Sciatic nerve (tissue), 2 donors: ENCODE data around the gene GRID1. TPM values are rescaled to one million over a fixed set of nuclear protein-coding genes. Genes with fewer than 3 reads are reported as not detected.
"Not testable (repeated sequence)": the region's sequence is repeated elsewhere in the genome, so short reads cannot be mapped to it uniquely, and the experiment has no call there.

Experiments
- ATAC-seq: fragments of 200-7000 bp; cut with Tn5 transposase; one replicate; pipeline ENCODE4 v1.9.1; 2020; ENCODE audit warnings: mild to moderate bottlenecking, moderate library complexity
- DNase-seq: peaks from one replicate; pipeline ENCODE4 v3.0.0-alpha.2; 2020; ENCODE audit warnings: low spot score
- intact Hi-C: fragments of 100-400 bp; cut with DNase I; formaldehyde crosslinking; loops from one replicate; pipeline ENCODE4 v1.14.2; 2022
- total RNA-seq: library from RNA; stranded (reverse); fragmentation: NEBNext Ultra II Directional; extraction: Animal tissue kit (Norgen Biotek cat#: 25700); gene quantifications from one replicate; pipeline ENCODE4 v1.2.1, GENCODE V29; 2021
- donor health status: DM: no; HTN: no; CAD: no.
- donor health status: DM: no; HTN: no; CAD: no.

Gene GRID1
- total RNA-seq, 1 donor from 2014 or later: 15.4 TPM

DNA sequence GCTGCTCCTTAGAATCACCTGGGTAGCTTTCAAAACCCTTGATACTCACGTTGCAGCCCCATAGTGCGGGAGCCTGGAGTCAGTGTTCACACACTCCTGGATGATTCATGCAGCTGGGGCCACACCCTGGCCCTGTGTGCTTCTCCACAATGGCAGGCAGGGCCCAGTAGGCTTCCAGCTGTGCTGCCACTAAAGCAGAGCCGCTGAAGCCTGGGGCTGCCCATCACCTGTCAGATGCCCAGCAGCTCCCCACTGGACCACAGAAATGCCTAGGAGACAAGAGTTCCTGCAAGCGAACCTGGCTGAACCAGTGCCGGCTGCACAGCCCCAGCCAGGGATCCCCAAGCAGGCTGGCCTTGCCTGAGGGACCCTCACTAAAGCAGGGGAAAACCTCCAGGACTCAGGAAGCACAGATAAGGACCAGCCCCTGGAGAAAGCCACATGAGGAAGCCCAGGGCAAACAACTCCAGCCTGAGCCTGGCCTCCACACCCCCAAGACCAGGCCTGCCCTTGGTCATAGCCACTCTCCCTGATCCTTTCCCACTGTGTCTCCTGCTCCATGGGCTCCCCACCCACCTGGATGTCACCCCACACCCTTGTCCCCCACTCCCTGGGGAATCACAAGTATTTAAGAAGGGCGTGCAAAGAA is 111.9 kb downstream of the GRID1 start:
- DNase-seq: peak; percentile 32
- no peak for ATAC-seq

DNA sequence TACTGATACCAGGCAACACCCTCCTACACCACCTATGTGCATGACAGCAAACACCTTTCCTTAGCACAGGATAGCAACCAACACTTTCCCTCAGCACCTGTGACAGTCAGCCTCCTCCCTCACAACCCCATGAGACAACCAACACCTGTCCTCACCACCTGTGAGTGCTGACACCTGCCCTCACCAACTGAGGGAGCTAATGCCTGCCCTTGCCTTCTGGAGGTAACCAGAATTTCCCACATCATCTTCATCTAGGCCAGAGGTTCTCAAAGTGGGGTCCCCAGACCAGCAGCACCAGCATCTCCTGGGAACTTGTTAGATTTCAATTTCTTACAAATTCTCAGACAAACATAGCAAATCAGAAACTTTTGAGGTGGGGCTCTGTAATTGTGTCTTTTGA is 112.5 kb downstream of the GRID1 start:
- DNase-seq (no peak), ATAC-seq (no peak)
- intact Hi-C loops: no loop called here

More for the DNA sequence above, 111.9 kb downstream of the GRID1 start:
- intact Hi-C loops: no loop called here

DNA sequence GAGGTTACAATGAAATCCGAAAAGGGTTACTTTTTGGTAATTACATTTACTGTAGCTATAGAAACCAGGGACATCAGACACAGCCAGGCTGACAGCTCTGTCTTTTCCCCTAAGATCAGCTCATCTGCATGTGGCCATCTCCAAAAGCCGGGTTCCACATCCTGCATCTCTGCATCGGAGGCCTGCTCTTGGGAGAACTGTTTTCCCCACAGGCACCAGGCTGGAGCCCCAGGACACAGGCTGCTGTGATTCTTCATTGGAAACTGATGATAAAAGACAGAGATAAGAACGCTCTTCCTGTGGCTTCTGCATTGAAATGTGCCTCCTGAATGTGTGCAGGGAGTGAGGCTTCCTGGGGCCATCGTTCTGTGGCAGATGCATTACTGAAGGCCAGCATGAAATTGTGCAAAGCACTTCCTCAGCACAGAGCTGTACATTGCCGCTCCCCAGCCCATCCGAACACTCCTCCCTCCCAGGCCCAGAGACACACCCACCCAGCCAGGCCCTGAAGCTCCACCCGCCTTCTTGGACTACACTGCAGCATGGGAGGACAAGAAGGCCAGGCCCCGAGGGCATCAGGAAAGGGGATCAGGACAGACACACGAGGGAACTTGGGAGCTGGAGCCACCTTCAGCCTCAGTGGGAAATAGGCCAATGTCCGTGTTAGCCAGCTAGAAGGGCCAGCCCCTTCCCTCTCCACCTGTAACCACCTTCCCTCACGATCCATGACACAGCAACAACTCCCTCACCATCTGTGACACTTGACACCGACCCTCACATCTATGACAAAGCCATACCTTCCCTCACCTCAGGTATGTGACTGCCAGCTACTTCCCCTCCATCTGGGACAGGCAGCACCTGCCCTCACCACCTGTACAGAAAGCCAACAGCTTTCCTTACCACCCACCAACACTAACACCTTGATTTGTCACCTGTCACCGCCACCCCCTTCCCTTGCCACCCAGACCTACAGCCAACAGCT is 113.2 kb downstream of the GRID1 start:
- DNase-seq (peak; percentile 34), ATAC-seq (peak; percentile 54)
- intact Hi-C loops: no loop called here

DNA sequence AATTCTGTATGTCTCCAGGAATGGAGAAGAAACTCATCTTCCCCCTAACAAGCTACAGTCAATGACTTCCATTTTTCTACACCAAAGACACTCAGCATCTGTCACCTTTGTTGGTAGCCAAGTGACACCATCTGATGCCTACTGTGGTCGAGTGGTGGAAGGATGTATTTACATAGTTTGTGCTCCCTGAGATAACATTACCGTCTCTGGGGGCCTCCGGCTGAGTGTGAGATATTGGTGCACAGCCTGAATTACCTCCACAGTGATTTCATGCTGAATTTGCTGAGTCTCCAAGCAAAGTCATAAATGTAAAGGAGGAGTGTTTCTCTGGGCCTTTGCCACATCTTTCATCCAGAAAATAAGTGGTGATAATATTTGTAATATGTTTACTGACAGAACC is 114.0 kb downstream of the GRID1 start:
- no peak for DNase-seq
- intact Hi-C loops: no loop called here

DNA sequence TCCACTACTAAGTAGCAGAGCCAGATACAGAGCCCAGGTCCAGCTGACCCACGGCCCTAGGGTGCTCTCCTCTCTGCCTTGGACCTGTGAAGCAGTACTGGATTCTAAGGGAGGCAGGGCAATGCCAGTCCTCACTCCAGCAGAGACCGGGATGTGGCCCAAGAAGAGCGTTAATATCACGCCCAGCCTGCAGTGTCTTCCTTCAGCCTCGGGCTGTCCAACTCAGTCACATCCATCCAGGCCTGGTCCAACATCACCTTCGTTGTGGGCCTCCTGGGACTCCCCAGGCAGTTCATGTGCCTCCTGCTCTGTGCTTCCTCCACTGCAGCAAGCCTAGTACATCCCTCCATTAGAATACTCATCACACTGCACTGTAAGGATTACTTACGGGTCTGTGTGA is 114.5 kb downstream of the GRID1 start:
- intact Hi-C loops: no loop called here
- ATAC-seq (no peak), DNase-seq (peak; percentile 19)

More for the DNA sequence above, 114.0 kb downstream of the GRID1 start:
- ATAC-seq: no peak

DNA sequence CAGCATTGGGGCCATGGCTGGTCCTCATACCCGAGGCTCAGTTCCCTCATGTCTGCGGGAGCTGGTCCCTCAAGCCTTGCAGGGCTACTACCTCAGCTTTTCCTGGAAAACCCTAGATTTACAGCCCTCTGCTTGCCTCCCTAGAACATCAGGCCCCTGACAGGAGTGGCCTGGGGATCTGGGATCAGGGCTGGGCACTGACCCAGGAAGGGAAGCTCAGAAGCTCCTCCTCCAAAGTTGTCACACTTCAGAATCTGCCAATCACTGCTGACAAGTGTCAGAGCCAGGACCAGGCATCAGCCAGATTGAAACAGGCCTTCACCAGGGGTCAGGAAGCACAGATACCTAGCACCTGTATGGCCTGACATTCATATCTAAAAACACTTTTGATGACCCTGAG is 115.2 kb downstream of the GRID1 start:
- DNase-seq: no peak
- no peak for ATAC-seq
- intact Hi-C loops: no loop called here

DNA sequence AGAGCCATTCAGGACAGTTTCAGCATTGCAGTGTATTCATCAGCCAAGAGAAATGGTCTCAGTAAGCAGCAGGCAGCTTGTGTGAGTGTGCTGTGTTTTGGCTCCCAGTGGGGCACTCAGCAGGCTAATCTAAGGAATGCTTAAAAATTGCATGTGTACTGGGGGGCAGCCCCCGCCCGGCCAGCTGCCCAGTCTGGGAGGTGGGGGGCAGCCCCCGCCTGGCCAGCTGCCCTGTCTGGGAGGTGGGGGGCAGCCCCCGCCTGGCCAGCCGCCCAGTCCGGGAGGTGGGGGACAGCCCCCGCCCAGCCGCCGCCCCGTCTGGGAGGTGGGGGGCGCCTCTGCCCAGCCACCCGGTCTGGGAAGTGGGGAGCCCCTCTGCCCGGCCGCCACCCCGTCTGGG is 116.2 kb downstream of the GRID1 start:
- no peak for DNase-seq
- ATAC-seq: no peak
- intact Hi-C loops: no loop called here

DNA sequence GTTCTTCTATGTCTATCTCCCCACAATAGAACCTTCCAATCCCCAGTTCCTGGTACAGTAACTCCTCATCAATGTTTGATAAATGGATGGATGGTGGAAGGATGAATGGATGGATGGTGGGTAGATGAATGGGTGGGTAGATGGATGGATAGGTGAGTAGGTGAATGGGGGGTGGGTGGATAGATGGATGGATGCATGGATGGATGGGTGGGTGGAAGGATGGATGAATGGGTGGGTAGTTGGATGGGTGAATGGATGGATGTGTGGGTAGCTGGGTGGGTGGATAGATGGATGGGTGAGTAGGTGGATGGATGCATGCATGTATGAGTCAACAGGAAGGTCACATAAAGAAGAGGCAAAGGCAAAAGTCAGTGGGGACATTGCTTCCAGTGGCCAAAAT is 116.8 kb downstream of the GRID1 start:
- no peak for ATAC-seq
- intact Hi-C loops: no loop called here
- no peak for DNase-seq

DNA sequence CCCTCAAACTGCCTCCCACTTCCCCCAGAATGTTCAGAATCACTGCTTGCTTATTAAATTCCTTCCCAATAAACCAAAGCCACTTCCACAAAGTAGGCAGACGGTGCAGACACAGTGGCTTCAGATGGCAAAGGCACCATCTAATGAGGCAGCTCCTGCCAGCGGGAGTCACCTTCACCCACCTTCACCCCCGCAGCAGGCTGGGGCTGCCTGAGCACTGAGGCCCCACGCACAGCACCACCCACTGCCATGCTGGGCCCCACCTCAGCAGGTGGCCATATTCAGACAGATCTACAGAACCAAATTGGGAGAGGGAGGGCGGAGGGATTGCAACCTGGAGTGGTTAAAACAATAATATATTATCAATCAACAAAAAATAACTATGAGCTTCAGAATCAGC is 118.5 kb downstream of the GRID1 start:
- no peak for DNase-seq

DNA sequence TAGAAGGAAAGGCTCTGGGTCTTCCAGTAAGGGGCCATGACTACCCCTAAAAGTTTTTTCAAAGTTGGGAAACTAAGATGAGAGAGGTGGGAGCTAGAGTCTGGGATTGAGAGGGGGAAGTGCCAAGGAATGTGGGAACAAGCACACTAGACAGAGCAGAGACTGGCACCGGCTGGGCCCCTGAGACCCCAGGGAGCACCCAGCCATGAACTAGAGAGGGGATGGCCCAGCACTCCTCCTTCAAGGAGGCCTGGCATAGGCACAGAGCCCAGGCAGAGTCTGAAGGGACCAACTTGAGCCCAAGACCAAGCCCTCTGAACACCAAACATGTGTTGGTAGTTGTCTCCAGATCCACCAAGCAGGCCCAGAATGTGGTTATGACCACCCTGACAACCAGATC is 119.0 kb downstream of the GRID1 start:
- ATAC-seq (no peak), DNase-seq (no peak)
- intact Hi-C loops: no loop called here

More for the DNA sequence above, 118.5 kb downstream of the GRID1 start:
- no peak for ATAC-seq
- intact Hi-C loops: no loop called here

DNA sequence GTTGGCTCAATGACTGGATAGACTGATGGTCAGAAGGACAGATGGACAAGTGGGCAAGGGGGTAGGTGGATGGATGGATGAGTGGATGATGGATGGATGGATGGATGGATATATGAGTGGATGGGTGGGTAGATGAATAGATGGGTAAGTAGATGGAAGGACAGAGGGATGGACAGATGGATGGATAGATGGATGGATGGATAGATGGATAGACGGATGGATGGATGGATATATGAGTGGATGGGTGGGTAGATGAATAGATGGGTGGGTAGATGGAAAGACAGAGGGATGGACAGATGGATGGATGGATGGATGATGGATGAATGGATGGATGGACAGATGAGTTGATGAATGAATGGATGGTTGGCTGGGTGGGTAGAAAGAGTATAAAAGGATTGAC is 119.5 kb downstream of the GRID1 start:
- no peak for ATAC-seq
- no peak for DNase-seq
- intact Hi-C loops: no loop called here

DNA sequence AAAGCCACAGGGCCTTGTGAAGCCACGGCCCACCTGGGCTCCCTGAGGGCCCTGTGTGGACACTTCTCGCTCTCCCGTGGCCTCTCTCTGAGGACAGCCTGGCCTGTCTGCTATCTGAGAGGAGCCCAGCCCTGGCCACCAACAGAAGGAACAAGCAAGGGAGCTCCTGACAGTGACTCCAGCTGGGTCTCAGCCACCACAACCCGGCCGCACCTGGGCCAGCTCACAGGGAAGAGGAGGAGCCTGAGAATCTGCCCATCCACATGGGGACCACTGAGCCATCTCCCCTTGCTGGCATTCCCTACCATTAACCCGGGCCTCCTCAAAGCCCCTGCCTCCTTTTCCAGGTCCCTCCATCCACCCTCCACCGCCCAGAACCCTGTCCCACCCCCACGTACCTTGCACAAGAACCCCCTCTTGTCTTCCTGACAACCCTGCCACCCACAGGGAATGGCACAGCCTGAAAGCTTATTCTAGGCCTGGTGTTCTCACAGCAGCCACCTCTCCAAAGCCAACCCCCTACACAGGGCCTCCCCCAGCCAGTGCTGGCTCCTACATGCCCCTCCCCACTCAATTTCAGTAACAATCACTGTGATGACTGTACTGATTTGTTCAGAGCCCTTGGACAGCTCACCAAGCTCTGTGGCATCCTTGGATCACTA is 120.2 kb downstream of the GRID1 start:
- no peak for DNase-seq
- intact Hi-C loops: no loop called here
- no peak for ATAC-seq

DNA sequence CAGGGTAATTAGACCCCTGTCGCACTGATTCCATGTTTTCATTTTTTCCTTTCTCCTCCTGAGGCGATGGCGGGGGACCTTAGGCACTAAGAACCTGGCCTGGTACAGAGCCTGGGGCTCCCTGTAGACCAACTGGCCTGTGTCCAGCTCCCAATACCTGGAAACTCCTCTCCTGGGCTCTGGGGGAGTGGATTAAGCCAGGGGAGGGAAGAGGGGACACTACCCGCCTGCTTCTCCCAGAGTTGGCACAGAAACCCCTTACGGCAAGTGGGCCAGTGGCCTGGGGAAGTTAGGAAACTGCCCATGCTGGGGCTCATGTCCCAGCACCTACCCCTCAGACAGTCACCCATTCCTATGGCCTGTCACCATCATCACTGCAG is 121.6 kb downstream of the GRID1 start:
- ATAC-seq (no peak), DNase-seq (no peak)
- intact Hi-C loops: no loop called here

DNA sequence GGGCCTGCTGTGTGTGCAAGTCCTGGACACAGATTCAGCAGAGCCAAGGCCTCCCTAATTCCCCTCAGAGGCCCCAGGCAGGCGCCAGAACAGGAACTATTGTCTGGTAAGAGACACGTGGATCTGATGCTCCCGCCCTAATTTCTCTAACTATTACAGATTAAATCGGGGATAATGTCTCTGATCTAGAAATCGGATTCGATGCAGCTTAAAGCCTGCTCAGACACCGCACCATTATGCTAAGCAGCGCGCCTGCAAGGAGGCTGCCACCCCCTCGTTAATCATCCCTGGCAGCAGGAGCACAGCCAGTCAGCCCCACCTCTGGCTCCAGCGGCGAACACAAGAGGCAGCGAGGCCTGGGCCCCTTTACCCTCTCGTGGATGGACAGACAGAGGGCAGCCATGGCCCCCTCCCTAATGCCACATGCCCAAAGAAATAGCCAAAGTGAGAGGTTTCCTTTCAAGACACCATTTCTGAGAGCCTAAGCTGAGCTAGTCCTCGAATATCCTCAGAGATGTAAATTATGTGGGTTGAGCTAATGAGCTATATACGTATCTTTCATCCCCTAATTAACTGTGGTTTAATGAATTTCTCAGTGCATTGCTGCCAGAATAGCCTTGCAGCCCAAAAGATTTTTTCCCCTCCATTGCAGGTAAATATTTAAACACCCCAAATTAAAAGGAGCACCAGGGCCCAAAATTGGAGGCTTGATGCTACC is 122.1 kb downstream of the GRID1 start:
- intact Hi-C loops: no loop called here
- no peak for ATAC-seq
- no peak for DNase-seq

DNA sequence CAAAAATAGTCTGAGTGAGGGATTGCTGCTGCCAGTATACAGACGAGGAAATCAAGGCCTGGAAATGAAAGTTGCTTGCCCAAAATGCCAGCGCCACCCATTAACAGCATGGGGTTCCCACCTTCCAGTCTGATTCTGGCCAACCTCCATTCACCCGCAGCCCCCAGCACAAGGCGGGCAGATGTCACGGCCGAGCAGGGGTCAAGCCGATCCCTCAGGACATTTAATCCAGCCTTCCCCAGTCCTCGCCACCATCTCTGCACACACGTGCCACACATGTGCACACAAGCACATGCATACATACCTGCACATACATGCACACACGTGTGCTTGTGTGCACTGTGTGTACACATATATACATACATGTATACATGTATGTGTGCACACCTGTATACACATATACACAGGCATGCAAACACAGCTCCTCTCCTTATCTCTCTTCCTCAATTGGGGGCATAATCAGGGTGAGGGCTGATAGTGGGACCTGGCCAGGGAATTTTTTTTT is 122.9 kb downstream of the GRID1 start:
- ATAC-seq (no peak), DNase-seq (no peak)
- intact Hi-C loops: no loop called here

DNA sequence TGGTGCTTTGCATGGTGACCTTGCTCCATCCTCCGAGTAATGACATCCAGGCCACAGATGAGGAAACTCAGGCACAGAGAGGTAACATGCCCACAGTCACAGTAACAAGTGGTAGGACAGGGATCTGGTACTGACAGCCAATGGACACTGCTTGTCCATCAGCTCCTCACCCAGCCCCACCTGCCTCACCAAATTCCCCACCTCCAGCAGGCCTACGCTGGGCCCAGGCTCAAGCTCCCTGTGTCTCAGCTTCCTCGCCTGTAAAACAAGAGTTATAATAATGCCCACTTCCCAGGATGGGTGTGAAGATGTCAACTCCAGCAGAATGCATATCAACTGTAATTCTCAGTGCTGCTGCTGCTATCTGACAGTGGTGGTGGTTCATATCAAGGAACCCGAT is 123.8 kb downstream of the GRID1 start:
- intact Hi-C loops: no loop called here
- DNase-seq (no peak), ATAC-seq (no peak)

DNA sequence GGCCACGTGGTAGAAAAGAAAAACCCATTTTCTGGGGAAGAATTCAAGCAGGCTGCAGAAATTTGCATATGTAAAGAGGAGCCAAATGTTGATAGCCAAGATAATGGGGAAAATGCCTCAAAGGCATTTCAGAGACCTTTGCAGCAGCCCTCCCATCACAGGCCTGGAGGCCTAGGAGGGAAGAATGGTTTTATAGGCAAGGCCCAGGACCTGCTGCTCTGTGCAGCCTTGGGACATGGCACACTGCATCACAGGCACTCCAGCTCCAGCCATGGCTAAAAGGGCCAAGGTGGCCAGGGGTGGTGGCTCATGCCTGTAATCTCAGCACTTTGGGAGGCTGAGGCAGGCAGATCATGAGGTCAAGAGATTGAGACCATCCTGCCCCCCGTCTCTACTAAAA is 128.5 kb downstream of the GRID1 start:
- not testable (repeated sequence) for ATAC-seq, DNase-seq
- intact Hi-C loops: loop anchor here (2.0 kb wide), 1 partner anchor 63 kb away; no protein-coding TSS in a partner anchor

DNA sequence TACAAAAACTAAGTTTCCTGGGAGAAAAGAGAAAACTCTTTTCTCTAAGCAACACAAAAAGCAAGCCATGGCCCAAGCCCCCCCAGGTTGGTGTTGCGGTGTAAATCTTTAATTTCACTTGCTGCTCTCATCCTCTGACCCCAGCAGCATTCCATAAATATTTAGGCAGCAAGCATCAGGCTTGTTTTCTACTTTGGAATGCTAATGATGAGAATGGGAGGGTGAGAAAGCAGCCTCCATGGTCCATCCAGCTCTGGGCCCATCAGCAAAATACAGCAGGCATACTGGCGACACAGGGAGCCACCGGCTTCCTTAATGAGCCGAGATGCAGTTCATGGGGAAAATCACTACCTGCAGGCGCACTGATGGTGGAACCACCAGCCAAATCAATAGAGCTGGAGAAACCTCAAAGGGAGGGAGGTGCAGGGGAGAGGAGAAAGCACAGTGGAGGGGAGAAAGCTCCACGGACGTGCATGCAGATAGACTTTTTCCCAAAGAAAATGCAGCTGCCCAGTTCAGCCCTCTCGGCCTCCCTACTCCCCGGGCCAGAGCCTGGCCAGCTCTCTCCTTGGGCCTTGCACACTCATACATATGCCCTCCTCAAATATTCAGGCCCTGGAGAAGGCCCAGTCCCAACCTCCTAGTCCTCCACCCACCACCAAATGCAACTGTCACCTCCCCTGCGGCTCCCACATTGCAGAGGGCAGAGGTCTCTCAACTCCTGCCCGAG is 131.9 kb downstream of the GRID1 start:
- DNase-seq: no peak
- no peak for ATAC-seq
- intact Hi-C loops: no loop called here
